GM19467 (cell line): ENCODE results near the gene PPP6R2.
"Not testable (repeated sequence)": the region's sequence is repeated elsewhere in the genome, so short reads cannot be mapped to it uniquely, and the experiment has no call there.

ENCODE experiments used
- ATAC-seq: cut with Tn5 transposase; IDR thresholded peaks from one replicate; pipeline ENCODE4 v1.9.1; 2021; ENCODE audit warnings: mild to moderate bottlenecking, moderate library complexity; ENCODE audit not compliant: unreplicated experiment

The PPP6R2 gene

GRCh38 chr22:50339945-50340879 lies 2.9 kb upstream of the PPP6R2 start:
- no peak for ATAC-seq

- ATAC-seq = peak; percentile 51
Observed at GRCh38 chr22:50341977-50342650, 1.0 kb upstream of the PPP6R2 start.

GRCh38 chr22:50343541-50343935 lies 411 bp downstream of the PPP6R2 start:
- ATAC-seq = no peak

- no peak for ATAC-seq
Observed at GRCh38 chr22:50346470-50346869, 3.3 kb downstream of the PPP6R2 start.

GRCh38 chr22:50347157-50347556 lies 4.0 kb downstream of the PPP6R2 start:
- no peak for ATAC-seq

- no peak for ATAC-seq
Observed at GRCh38 chr22:50348058-50348457, 4.9 kb downstream of the PPP6R2 start.

- ATAC-seq = no peak
Observed at GRCh38 chr22:50356186-50356585, 13.1 kb downstream of the PPP6R2 start.

GRCh38 chr22:50357222-50357621 lies 14.1 kb downstream of the PPP6R2 start:
- no peak for ATAC-seq

- ATAC-seq = no peak
Observed at GRCh38 chr22:50357756-50358155, 14.6 kb downstream of the PPP6R2 start.

- no peak for ATAC-seq
Observed at GRCh38 chr22:50360578-50360977, 17.5 kb downstream of the PPP6R2 start.

GRCh38 chr22:50361222-50361621 lies 18.1 kb downstream of the PPP6R2 start:
- no peak for ATAC-seq

GRCh38 chr22:50361688-50362087 lies 18.6 kb downstream of the PPP6R2 start:
- ATAC-seq = no peak

- ATAC-seq = no peak
Observed at GRCh38 chr22:50363166-50363802, 20.2 kb downstream of the PPP6R2 start.

GRCh38 chr22:50363803-50364194 lies 20.7 kb downstream of the PPP6R2 start:
- not testable (repeated sequence) for ATAC-seq

- ATAC-seq = no peak
Observed at GRCh38 chr22:50367778-50368500, 24.8 kb downstream of the PPP6R2 start.

GRCh38 chr22:50371101-50371648 lies 28.0 kb downstream of the PPP6R2 start:
- no peak for ATAC-seq

GRCh38 chr22:50376085-50376651 lies 33.0 kb downstream of the PPP6R2 start:
- no peak for ATAC-seq

- ATAC-seq = not testable (repeated sequence)
Observed at GRCh38 chr22:50381021-50381555, 38.0 kb downstream of the PPP6R2 start.

- no peak for ATAC-seq
Observed at GRCh38 chr22:50396751-50397370, 53.7 kb downstream of the PPP6R2 start.
